Stimulated activated naive CD8-positive, alpha-beta T cell treated with anti-CD3 and anti-CD28 coated beads, Interleukin-15, Interleukin-2, amounts not matched to agents 100 U/mL and 50 U/mL, for 24 hours (primary cell): ENCODE data around the gene RBFA.

Experiments
- ATAC-seq: fragments of 150-1000 bp; cut with Tn5 transposase; one replicate; pipeline ENCODE4 v1.10.0; 2021
- DNase-seq: peaks from one replicate; pipeline ENCODE4 v3.0.0; 2021

Gene RBFA

GRCh38 chr18:80033181-80034067, 810 bp upstream of the RBFA start:
- peak; percentile 54 for ATAC-seq
- DNase-seq, result peak; percentile 67

- DNase-seq (no peak), ATAC-seq (no peak)
These were observed 695 bp downstream of the RBFA start for GRCh38 chr18:80034852-80035406.

GRCh38 chr18:80035997-80036396, 1.8 kb downstream of the RBFA start:
- no peak for DNase-seq
- ATAC-seq, result no peak

GRCh38 chr18:80037300-80037699, 3.1 kb downstream of the RBFA start:
- no peak for ATAC-seq

GRCh38 chr18:80037869-80038630, 3.8 kb downstream of the RBFA start:
- DNase-seq (no peak), ATAC-seq (no peak)

More at GRCh38 chr18:80037300-80037699, 3.1 kb downstream of the RBFA start:
- DNase-seq, result no peak

GRCh38 chr18:80040515-80040914, 6.3 kb downstream of the RBFA start:
- ATAC-seq (no peak), DNase-seq (no peak)

GRCh38 chr18:80041424-80041823, 7.2 kb downstream of the RBFA start:
- DNase-seq, result no peak
- no peak for ATAC-seq

GRCh38 chr18:80042785-80043184, 8.6 kb downstream of the RBFA start:
- ATAC-seq (no peak), DNase-seq (no peak)

- no peak for DNase-seq
- ATAC-seq, result no peak
These were observed 9.8 kb downstream of the RBFA start for GRCh38 chr18:80044072-80044471.

GRCh38 chr18:80046011-80046410, 11.8 kb downstream of the RBFA start:
- DNase-seq (no peak), ATAC-seq (no peak)

- no peak for ATAC-seq
These were observed 12.2 kb downstream of the RBFA start for GRCh38 chr18:80046431-80046830.

GRCh38 chr18:80046961-80047541, 12.8 kb downstream of the RBFA start:
- ATAC-seq (no peak), DNase-seq (no peak)

More at GRCh38 chr18:80046431-80046830, 12.2 kb downstream of the RBFA start:
- no peak for DNase-seq

GRCh38 chr18:80050797-80051196, 16.6 kb downstream of the RBFA start:
- ATAC-seq, result no peak
- no peak for DNase-seq

- DNase-seq, result no peak
- no peak for ATAC-seq
These were observed 21.9 kb downstream of the RBFA start for GRCh38 chr18:80056095-80056494.

- no peak for DNase-seq
- no peak for ATAC-seq
These were observed 25.7 kb downstream of the RBFA start for GRCh38 chr18:80059945-80060344.

- ATAC-seq, result no peak
- no peak for DNase-seq
These were observed 31.5 kb downstream of the RBFA start for GRCh38 chr18:80065705-80066104.

- no peak for ATAC-seq
- no peak for DNase-seq
These were observed 33.1 kb downstream of the RBFA start for GRCh38 chr18:80067321-80067720.

GRCh38 chr18:80067897-80068296, 33.7 kb downstream of the RBFA start:
- no peak for ATAC-seq
- DNase-seq, result no peak

- DNase-seq, result no peak
- ATAC-seq, result no peak
These were observed 34.5 kb downstream of the RBFA start for GRCh38 chr18:80068571-80069272.

- ATAC-seq (no peak), DNase-seq (no peak)
These were observed 36.6 kb downstream of the RBFA start for GRCh38 chr18:80070825-80071224.

GRCh38 chr18:80074183-80074582, 39.9 kb downstream of the RBFA start:
- ATAC-seq (no peak), DNase-seq (no peak)

- DNase-seq (no peak), ATAC-seq (no peak)
These were observed 40.5 kb downstream of the RBFA start for GRCh38 chr18:80074697-80075096.
